Measurements from ENCODE around the gene MAML2. TPM values are rescaled to one million over a fixed set of nuclear protein-coding genes. Genes with fewer than 3 reads are reported as not detected.

The MAML2 gene
- total and polyA plus RNA-seq, 2 of the 8 experiments (the other 6 are each of a cell fraction or from before 2014, with no cell fraction given), result 3.8 to 6.6 TPM

DNA sequence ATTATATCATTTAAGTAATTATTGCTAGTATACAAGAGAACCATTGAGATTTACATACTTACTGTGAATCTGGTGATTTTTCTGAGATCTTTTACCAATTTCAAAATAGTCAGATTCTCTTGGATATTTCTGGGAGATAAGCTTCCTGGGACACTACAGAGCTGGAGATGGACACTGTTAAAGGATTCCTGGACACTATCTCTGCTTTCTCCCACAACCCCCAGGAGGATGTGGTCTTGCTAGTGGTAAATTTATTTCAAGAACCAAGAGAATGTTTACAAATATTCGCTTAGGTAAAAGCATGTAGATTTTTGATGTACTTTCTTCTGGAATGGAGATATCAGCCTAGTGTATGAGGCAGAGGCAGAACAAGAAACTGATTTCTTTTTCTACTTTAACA lies 33.8 kb upstream of the MAML2 start:
- Histone ChIP-seq H2BK15ac (ENCODE audit: low read length) (no peak overlapping the region), H3K4ac (replicated peaks; ENCODE audit: insufficient read length, low read depth, low read length) (no peak overlapping the region), H3K27ac (ENCODE audit: low read depth, low read length) (no peak overlapping the region), H4K91ac (replicated peaks; ENCODE audit: insufficient read length, low read length) (no peak overlapping the region), H3K9me3 (ENCODE audit: insufficient read depth in 2 of 2, low read depth in 1 of 2, low read length in 1 of 2) (no peaks in the 10 kb centered on the region), H2BK5ac (ENCODE audit: low read depth, low read length) (no peak overlapping the region), H3K27me3 (replicated peaks in 1 of 4; ENCODE audit: control insufficient read depth in 3 of 4, extremely low read depth in 1 of 4, insufficient read depth in 3 of 4, low read length in 3 of 4) (no peaks in the 10 kb centered on the region), H3K4me2 (ENCODE audit: insufficient read depth in 1 of 2, low read depth in 2 of 2, low read length in 2 of 2) (no peak overlapping the region), H3K14ac (ENCODE audit: insufficient read length) (no peak overlapping the region), H3K9ac (replicated peaks in 1 of 4; ENCODE audit: extremely low read depth in 1 of 4, low read depth in 3 of 4, low read length in 3 of 4) (no peak overlapping the region), H2BK120ac (replicated peaks; ENCODE audit: low read depth, low read length) (no peak overlapping the region), H4K8ac (ENCODE audit: extremely low read depth, insufficient read depth, low read length) (no peak overlapping the region), H3K79me1 (ENCODE audit: low read depth, low read length) (no peaks in the 10 kb centered on the region), H2BK20ac (ENCODE audit: low read length) (no peak overlapping the region), H3K36me3 (ENCODE audit: control insufficient read depth in 2 of 4, insufficient read depth in 4 of 4, low read length in 3 of 4) (peaks cover 0 to 2% (median 0%) of the 10 kb centered on the region in 4 experiments; a peak in 1 of 8 replicates), H4K5ac (ENCODE audit: insufficient read length, low read depth, low read length) (no peak overlapping the region), H3K18ac (ENCODE audit: extremely low read depth, low read length) (no peak overlapping the region), H3K56ac (replicated peaks; ENCODE audit: insufficient read length, low read depth, low read length) (no peak overlapping the region), H3K23ac (ENCODE audit: insufficient read length) (no peak overlapping the region), H2BK12ac (ENCODE audit: low read depth, low read length) (no peak overlapping the region), H2AK5ac (ENCODE audit: low read depth, low read length) (no peak overlapping the region), H3K23me2 (ENCODE audit: low read depth, low read length) (no peaks in the 10 kb centered on the region), H3K79me2 (ENCODE audit: control insufficient read depth in 1 of 2, insufficient read depth in 2 of 2, low read length in 2 of 2) (no peaks in the 10 kb centered on the region), H2AFZ (ENCODE audit: low read length) (no peak overlapping the region), H3K4me1 (replicated peaks in 1 of 4; ENCODE audit: control insufficient read depth in 3 of 4, insufficient read depth in 4 of 4, low read length in 3 of 4) (no peaks in the 10 kb centered on the region), H4K20me1 (replicated peaks in 1 of 2; ENCODE audit: control insufficient read depth in 1 of 2, insufficient read depth in 2 of 2, low read length in 2 of 2) (no peaks in the 10 kb centered on the region), H3K4me3 (ENCODE audit: extremely low read depth in 1 of 4, insufficient read depth in 2 of 4, low read depth in 3 of 4, low read length in 4 of 4) (no peak overlapping the region)
- DNase-seq (ENCODE audit: low read depth in 1 of 2, low spot score in 2 of 2) (no peak), FAIRE-seq (no peak)
- TF ChIP-seq SP4 (IDR thresholded peaks at IDR 0.05; ENCODE audit: low read length), result no peak
- POLR2A ChIA-PET (ENCODE audit: partially characterized antibody), result no interaction called here
- WGBS, 2 experiments (ENCODE audit: extremely low coverage in 1 of 2, insufficient coverage in 1 of 2, insufficient read length in 1 of 2, insufficient replicate concordance in 2 of 2, low coverage in 1 of 2, low lambda C conversion rate in 2 of 2, missing lambda C conversion rate in 1 of 2), result 95% methylated on average over 1 of the region's 1 CpG; no CpG with 5 or more reads in 1 of the 2 experiments
- CTCF ChIA-PET (ENCODE audit: partially characterized antibody), result interaction anchor here (1.3 to 1.9 kb wide), 2 partner anchors 17 to 541 kb away, joined by 3 to 6 read pairs; no protein-coding TSS in a partner anchor
